GM04503 (cell line): ENCODE measurements around the gene FUT2.
A peak's percentile ranks its signal among the peaks of the same experiment; 100 is the strongest.

ENCODE experiments used
- DNase-seq: peaks from one replicate; pipeline ENCODE4 v3.0.0-alpha.2; 2012; ENCODE audit warnings: low read depth

The FUT2 gene

DNA sequence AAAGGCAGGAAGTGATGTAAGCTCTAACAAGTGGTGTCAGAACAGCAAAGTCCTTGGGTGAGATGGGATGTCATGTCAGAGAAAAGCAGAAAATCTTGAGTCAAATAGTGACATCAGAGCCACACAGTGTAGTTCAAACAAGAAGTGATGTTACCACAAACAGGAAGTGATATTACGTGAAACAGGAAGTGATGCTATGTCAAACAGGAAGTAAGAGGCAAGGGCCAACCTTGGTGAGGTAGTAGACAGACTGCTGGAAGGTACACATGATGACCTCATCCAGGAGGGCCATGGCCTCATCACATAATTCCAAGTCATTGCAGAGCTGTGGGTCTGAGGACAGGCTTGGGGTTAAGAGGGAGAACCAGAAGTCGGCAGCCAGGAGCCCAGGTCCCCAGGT lies 30.8 kb downstream of the FUT2 start:
- no peak for DNase-seq

DNA sequence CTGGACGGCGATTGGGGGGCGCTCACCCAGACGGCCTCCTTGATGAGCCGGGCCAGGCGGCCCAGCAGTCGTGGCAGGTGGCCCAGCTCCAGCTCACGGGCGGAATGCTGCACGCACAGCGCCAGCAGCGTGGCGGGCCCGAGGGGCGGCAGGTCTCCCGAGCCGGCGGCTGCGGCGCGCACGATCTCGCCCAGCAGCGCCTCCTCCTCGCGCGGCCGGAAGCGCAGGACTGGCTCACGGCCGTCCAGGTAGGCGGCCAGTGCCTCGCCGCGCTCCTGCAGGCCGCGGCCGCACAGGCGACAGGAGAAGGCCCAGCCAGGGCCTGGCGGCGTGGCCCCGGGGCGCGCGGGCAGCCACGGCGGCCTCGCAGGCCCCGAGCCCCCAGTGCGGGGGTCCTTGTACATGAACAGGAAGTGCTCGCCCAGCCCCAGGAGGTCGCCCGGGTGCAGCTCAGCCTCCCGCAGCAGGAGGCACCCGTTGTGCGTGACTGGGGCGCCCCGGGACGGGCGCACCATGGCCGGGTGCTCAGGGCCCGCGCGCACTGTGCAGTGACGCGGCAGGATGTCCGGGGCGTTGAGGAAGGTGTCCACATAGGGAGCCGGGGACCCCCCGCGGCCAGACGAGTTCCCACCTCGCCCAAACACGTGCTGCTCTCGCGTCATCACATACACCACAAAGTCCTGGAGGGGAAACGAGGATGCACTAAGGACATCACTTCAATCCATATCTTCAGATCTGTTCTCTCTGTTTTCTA lies 33.3 kb downstream of the FUT2 start:
- no peak for DNase-seq

DNA sequence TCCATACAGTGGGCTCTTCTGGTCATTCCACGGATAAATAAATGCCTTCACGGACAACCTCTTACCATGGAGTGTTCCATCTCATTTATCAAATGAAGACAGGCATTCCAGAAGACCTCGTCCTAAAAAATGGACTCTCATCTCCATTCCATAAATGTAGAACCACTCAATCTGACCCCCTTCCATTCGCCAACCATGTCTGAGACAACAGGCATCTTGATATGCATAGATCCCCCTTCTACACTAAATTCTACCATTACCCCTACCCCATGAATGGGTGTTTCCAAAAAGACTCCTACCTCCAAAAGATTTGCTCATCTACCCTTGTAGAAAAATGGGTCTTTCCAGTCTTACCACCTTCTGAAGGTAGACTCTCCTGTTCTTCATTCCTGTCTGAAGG lies 35.7 kb downstream of the FUT2 start:
- DNase-seq = no peak

GRCh38 chr19:48734625-48735024 lies 38.9 kb downstream of the FUT2 start:
- DNase-seq = no peak

- no peak for DNase-seq
Measured at GRCh38 chr19:48735031-48735615, 39.4 kb downstream of the FUT2 start.

GRCh38 chr19:48737360-48737998 lies 41.7 kb downstream of the FUT2 start:
- DNase-seq = no peak

DNA sequence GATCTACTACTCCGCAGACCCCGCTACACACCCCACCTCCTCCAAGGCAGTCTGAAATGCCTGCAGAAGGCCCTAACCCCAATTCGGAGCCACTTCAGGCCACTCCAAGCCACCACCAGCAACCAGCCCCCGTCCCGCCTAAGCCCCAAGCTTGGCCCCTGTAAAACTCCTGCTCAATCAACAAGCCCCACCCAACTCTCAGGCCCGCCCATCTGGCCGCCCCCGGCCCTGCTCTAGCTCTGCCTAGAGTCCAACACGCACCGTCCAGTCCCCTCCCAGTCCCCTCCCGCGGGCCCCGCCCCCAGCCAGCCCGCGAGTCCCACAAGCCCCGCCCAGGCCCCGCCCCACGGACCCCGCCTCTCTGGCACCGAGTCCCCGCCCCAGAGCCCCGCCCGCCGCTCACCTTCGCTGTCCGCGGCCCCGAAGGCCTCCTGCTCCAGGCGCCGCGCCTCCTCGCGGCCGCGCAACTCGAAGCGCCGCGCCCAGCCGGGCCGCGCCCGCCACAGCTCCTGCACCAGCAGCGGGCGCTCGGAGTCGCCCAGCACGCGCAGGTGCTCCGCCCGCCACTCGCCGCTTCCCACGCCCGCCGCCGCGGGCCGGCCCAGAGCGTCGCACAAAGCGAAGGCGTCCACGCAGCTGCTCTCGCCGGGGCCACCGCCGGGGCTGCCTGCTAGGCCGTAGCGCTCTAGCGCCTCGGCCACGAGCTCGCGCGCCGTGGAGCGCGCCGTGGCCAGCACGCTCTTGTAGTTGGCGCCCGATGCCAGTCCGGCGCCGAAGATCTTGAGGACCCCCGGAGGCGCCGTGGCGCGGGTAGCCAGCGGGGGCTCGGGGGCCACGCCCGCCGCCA lies 43.0 kb downstream of the FUT2 start:
- no peak for DNase-seq

- no peak for DNase-seq
Measured at GRCh38 chr19:48739404-48740163, 43.8 kb downstream of the FUT2 start.

GRCh38 chr19:48740164-48740972 lies 44.6 kb downstream of the FUT2 start, which contains the start of gene RASIP1:
RASIP1 (minus strand) TSS chr19:48740610; CDS start chr19:48740282, 328 bp downstream.
- DNase-seq = no peak

GRCh38 chr19:48741129-48741999 lies 45.6 kb downstream of the FUT2 start:
- no peak for DNase-seq

GRCh38 chr19:48742096-48742495 lies 46.3 kb downstream of the FUT2 start:
- no peak for DNase-seq

DNA sequence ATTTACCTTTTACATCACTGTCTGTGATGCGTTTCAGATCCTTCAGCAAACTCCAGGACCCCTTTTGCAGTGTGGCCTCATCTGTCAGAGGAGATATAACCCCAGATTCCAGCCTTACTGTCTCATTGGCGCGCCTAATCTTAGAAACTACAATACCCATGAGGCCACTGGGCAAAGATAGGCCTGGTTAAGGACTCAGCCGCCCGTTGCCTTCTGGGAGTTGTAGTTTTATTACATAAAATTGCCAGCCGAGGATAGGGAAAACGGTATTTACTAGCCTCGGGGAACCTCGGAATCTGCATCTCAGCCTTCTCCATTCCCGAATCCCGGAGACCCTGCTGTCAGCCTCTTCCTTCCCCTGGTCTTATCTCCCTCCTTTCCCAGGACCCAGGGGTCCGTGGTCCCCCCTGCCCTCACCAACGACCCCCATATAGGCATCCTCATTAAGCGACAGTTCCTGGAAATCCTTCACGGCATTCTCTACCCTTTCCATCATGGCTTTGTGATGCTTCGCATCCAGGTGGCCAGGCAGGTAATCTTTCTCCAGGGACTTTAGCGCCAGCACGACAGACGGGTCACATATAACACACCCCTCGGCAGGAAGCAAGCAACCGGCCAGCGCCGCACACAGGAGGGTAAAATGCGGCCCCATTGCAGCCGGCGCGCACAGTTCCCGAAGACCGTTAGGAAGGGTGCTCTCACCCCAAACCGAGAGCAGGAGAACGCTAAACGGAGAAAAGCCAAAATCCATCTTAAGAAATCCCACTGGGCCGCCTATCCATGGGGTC lies 49.6 kb downstream of the FUT2 start:
- DNase-seq = no peak

GRCh38 chr19:48746110-48746509 lies 50.3 kb downstream of the FUT2 start:
- DNase-seq = no peak

DNA sequence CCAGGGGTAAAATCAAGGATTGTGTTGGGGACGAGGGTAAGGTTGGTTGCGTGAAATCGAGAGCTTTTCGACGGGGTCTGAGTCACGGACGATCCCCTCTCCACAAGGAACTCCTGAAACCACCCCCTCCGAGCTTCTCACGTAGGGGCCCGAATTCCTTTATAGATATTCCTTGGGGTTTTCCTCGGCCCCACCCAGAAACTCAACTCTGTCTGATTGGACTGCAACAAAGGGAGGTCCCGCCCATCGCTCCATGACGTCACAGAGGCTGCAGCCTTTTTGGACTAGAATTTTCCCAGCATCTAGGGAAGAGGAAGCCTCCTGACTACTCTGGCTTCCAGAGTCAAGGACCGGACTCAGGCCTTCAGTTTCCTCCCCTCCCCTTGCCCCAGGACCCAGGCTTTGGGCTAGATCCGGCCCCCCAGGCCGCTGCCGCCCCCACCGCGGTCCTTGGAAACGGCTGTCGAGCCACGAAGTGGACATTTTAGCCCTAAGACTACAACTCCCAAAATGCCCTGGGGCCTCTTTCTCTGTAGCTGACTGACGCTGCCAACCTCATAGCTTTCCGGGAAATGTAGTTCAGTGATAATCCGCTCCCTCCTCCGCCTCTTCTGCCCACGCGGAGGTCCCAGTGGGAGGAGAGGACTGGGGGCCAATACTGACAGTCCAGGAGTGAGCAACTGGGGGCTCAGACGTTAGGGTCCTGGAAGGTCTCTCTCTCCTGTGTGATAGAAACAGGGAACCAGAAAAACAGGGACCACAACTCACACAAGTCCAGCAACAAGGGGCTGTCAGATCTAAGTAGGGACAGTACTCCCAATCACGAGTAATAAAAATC lies 51.2 kb downstream of the FUT2 start, which contains the start of gene IZUMO1:
Gene IZUMO1 (minus strand): TSS at position 172 of the 838 bp plus-strand sequence. CDS start 1,050 bp downstream, outside the sequence.
- peak; percentile 37 for DNase-seq

DNA sequence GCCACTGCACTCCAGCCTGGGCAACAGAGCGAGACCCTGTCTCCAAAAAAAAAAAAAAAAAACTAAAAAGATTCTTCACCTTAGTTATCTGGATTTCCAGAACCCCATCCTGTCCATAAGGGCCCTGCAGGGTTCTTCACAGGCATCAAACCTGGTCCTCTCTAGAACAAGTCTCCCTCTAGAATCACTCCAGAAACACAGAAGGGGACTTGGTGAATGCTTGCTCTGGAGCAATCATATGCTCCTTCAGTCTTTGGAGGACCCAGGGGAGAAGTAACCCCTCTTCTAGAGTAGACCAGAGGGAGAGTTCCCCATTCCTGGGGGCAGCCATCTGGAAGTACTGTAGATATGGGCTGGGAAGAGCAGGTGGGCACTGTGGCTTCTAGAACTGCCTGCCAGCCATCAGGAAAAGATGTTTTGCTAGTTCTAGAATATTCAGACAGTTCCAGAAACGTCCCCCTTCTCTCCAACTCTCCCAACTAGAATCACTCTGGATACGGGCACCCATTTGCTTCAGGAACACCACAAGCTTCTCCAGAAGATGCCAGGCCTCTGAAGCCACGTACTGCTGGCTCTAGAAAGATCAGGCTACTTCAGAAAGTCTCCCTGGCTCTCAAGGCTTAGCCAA lies 53.9 kb downstream of the FUT2 start:
- no peak for DNase-seq

DNA sequence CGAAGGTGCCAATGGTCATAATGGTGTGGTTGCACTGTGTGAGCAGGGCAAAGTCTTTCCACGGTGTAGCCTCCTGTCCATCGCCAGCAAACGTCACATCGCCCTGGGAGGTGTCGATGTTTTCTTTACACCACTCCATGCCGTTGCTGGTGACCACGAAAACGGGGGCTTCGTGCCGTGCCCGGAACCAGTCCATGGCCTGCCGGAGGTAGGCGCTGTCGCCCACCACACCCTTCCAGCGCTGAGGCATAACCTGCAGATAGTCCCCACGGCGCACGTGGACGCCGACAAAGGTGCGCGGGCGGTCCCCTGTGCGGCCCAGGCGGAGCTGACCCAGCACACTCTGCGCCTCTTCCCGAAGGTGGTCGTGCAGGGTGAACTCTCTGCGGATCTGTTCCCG lies 54.6 kb downstream of the FUT2 start:
- no peak for DNase-seq

DNA sequence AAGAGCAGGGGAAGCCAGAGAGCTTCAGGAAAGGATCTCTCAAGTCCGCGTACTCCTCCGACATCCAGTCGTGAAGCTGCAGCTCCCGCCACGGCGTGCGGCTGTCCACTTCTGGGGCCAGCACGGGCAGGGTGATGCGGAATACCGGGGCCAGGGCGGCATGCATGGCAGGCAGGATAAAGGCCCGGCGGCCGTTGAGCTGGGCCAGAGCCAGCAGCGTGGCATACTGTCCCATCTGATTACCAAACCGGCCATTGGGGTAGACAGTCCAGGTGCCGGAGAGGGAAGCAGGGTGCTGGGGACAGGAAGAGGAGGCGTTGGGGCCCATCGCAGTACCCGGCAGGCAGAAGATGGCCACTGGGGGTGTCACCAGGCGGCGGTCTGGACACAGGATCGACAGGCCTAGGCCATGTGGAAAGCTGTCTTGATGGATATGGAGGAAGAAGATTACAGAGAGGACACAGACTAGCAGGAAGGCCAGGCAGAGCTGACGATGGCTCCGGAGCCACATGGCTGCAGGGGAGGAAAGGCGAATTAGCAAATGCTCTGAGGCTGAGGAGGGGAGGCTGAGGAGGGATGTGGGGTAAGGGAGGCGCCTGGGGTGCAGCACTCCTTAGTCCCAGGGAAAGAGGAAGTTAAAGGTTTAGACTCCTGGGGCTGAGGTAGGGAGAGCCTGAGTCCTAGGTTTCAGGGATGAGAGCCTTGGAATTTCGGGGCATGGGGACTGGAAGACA lies 55.2 kb downstream of the FUT2 start:
- no peak for DNase-seq
